Activated CD4-positive, alpha-beta T cell treated with anti-CD3 and anti-CD28 coated beads for 1 hour (primary cell): ENCODE results near the gene ESR2.
"Not testable (repeated sequence)": the region's sequence is repeated elsewhere in the genome, so short reads cannot be mapped to it uniquely, and the experiment has no call there.

Source experiments
- DNase-seq: peaks from one replicate; pipeline ENCODE4 v3.0.0-alpha.2; 2020

ESR2 gene

GRCh38 chr14:64220056-64220455, 74.1 kb downstream of the ESR2 start:
- no peak for DNase-seq

DNA sequence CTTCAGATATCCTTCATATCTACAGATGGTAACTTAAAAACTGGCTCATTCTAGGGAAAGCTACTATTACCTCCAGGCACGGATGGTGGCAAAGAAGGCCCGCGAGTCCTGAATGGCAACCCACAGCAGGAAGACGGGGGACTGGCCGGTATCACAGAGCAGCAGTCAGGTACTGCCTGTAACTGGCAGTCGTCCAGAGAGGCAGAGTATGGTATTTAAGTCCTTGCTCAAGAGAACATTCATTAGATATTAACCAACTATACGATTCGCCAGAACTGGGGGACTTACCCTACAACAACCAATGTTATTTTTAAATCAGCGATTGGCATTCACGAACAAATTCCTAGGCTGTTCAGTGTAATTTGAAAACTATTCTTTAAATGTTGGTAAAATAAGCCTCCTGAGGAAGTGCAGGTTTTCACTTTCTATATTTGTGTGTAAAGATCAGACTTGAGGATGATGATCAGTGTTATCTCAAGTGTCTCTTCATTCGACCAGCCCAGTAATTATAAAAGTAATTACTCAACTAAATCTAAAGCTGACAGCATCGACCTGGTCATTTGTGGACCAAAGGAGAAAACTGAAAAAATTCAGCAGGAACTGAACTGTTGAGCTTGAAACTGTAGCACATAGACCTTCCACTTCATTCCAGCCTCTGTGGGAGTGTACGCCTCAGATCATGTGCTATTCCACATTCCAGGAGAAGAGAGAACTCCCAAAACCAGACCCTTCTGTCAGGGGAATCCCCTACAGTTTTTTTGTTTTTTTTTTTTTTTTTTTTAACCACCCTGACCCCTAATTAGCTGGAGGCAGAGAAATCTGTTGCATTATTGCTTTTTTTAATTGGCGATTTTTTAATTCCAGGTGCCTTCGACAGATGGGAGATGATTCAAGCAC, 75.6 kb downstream of the ESR2 start:
- DNase-seq, result no peak

- no peak for DNase-seq
Observed at GRCh38 chr14:64217834-64218233, 76.3 kb downstream of the ESR2 start.

DNA sequence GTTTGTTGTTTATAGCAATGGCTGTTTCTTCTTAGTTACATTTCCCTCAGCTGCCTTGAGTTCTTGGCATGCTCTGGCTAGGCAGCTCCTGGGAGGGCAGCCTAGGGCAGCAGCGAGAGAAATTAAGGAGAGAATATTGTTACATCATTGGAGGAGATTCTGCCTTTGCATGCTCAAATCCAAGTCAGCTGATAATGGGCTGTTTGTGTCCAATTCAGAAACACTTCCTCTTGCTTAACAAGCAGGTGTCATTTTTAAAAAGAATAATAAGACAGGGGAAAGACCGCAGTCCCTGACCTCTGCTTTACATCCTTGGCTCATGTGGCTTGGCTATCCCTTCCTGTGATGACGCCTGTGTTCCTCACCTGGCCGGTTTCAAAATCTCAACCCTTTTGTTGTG, 76.9 kb downstream of the ESR2 start:
- no peak for DNase-seq

DNA sequence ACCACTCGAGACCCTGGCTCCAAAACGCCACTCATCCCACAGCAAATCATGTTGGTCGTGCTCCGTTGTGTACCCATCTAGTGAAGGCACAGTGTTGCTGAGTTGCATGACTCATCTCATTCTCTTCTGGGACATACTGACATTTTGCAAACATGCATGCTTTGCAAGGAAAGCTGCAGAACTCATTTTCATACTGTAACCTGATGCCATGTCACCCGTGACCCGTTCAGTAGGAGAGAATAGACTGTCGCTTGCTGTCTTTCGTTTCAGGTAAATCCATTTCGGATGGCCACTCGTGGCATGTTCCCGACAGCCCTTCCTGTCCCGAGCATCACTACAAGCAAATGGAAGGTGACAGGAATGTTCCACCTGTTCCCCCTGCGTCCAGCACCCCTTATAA, 78.2 kb downstream of the ESR2 start:
- no peak for DNase-seq

DNA sequence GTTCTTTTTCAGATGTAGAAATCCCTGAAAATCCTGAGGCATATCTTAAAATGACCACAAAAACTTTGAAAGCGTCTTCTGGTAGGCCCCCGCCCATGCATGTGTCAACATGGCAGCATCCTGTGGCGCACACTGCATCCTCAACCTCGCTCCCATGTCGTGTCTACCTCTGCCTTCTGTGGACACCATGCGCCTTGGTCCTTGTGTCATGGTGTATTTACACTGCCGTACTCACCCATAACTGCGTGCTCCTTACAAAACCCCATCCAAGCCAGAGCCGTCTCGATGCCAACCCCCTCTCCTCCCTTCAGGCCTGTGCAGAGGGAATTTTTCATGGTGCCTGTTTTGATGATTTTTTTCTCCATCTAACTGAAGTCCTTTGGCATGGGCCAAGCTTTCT, 78.9 kb downstream of the ESR2 start:
- no peak for DNase-seq

GRCh38 chr14:64213853-64214570, 80.2 kb downstream of the ESR2 start:
- no peak for DNase-seq

GRCh38 chr14:64213086-64213485, 81.1 kb downstream of the ESR2 start:
- no peak for DNase-seq

GRCh38 chr14:64212666-64213065, 81.5 kb downstream of the ESR2 start:
- DNase-seq, result no peak

DNA sequence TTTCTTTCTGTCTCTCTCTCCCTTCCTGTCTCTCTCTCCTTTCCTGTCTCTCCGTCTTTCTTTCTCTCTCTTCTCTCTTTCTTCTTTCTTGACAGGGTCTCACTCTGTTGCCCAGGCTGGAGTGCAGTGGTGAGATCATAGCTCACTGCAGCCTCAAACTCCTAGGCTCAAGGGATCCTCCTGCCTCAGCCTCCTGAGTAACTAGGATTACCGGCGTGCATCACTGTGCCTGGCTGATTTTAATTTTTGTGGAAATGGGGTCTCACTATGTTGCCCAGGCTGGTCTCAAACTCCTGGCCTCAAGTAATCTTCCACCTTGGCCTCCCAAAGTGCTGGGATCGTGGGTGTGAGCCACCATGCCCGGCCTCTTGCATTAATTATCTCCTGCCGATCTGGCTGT, 83.3 kb downstream of the ESR2 start:
- not testable (repeated sequence) for DNase-seq

DNA sequence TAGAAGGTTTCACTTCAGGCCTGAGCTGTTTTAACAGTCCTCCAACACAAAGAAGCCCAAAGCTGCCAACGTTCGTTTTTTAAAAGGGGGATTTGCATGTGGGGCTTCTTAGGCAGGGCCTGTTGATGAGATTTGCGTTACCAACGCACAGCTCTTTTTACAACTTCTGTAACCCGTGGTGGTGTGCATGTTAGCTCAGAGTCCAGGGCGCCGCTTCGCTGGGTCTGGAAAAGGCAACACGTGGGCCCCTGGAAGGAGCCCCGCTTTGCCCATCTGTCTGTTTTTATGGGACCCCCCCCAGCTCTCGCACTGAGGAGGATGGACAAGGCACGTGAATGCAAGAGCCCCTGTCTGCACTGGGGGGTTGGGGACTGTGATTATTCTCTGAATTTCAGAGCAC, 84.0 kb downstream of the ESR2 start:
- DNase-seq, result no peak

- DNase-seq, result no peak
Observed at GRCh38 chr14:64209444-64210131, 84.6 kb downstream of the ESR2 start.

- DNase-seq, result no peak
Observed at GRCh38 chr14:64208981-64209380, 85.2 kb downstream of the ESR2 start.

GRCh38 chr14:64208261-64208660, 85.9 kb downstream of the ESR2 start:
- no peak for DNase-seq

DNA sequence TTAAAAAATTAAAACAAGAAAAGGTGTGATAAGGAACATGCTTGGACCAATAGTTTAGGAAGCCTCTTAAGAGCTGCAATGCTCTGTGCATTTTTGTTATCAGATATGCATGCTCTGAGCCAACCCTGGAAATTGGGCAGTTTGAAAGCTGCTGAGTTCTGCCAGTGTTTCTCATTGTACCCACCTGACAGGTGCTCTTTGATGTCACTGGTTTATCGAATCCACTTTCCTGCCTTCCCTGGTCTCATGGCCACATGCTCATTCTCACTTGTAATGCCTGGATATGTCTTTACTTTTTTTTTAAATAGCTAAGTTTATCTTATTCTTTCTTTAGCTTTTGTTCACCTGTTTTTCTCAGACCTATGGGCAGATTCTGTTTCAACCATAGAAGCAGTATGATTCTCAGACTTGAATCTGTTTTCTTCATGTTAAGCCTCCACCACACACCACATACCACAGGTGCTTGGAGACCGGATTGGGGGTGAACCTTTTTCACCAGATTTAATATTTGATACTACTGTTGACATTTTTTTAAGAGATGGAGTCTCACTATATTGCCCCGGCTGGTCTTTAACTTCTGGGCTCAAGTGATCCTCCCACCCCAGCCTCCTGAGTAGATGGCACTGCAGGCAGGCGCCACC, 90.7 kb downstream of the ESR2 start:
- DNase-seq, result no peak

GRCh38 chr14:64202716-64203115, 91.5 kb downstream of the ESR2 start:
- DNase-seq, result no peak

- no peak for DNase-seq
Observed at GRCh38 chr14:64201921-64202545, 92.1 kb downstream of the ESR2 start.

- DNase-seq, result no peak
Observed at GRCh38 chr14:64201296-64201695, 92.9 kb downstream of the ESR2 start.

- no peak for DNase-seq
Observed at GRCh38 chr14:64200170-64200569, 94.0 kb downstream of the ESR2 start.

DNA sequence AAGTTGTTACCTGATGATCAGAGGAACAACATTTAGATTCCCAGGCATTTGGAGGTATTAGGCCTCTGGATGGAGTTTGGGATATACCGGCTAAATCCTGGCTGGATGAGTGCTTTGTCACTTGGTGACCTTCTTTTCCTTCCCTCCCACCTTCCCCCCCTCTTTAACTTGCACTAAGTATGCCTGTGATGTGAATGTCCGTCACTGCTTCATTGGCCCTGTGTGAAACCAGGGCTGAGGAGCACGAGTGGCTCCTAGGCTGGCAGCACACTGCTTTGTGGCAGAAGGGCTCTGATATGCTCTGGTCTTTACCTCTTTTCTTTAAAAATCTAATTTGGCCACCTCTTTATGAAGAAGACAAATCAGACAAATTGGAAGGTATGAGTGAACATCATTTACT, 95.7 kb downstream of the ESR2 start:
- no peak for DNase-seq

DNA sequence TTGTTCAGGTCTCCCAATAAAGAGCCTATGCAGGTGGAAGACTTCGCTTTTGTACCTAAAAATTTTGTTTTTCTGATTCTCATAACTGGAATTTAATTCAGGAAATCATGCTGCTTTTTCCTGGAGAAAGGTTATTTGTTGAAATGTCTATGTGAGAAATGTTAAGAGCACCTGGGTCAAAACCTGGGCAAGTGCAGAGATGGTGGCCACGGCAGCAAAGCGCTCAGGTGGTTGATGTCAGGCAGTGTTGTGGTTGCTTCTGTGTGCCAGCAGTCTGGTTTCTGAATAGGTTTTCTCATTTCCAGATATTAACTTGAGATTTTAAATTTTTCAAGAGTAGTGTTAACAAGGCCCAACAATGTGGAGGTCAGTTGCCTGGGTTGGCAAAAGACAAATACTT, 96.2 kb downstream of the ESR2 start:
- no peak for DNase-seq

DNA sequence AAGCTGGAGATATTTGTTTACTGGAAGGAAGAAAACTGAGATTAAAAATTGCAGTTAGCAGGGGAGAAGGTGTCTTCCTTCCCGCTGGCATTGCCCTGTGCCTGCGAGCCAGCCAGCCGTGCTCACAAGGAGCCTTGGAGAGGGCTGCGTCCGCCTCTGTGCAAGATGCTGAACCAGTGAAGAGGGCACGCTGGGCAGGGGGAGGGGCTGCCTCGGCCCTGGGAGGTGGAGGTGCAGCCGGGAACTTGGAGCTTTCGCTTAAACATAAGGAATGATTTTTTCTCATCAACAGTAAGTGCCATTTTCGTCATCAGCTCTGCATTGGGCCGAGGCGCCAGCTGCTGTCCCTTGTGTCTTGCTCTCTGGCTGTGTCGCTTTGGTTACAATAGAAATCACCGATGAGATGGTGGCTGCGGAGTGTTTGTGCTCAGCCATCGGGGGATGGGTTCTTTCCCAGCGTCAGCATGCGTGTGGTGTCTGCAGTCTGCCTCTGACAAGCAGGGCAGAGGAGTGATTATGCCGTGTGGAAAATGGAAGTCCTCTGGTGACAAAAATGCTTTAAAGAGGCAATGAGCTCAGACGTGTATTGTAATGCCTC, 97.3 kb downstream of the ESR2 start:
- no peak for DNase-seq
